CD14-positive monocyte (primary cell): Measurements from ENCODE around the gene PTPRO. TPM values are rescaled to one million over a fixed set of nuclear protein-coding genes. Genes with fewer than 3 reads are reported as not detected.
"Not testable (repeated sequence)": the region's sequence is repeated elsewhere in the genome, so short reads cannot be mapped to it uniquely, and the experiment has no call there.

Experiments
- DNase-seq, 3 donors: peaks; one replicate each; pipeline ENCODE4 v3.0.0-alpha.2; 2011 to 2022
- H2AFZ ChIP-seq: 2 replicates; pipeline ENCODE4 v1.6.0; 2012; ENCODE audit warnings: mild to moderate bottlenecking, low read depth, low read length, inconsistent platforms; ENCODE audit not compliant: insufficient read depth, poor library complexity, severe bottlenecking
- H3K27ac ChIP-seq, 2 donors: 1 replicate in 1 of 2; 2 replicates in 1 of 2; pipeline ENCODE4 v1.5.1; 2012 to 2013; ENCODE audit warnings: low read length in 2 of 2, control low read depth in 1 of 2, inconsistent platforms in 1 of 2, low read depth in 1 of 2, mild to moderate bottlenecking in 1 of 2
- H3K27me3 ChIP-seq, 2 donors: one replicate each; pipeline versions ENCODE4 v1.6.0 to v1.6.1; 2011 to 2013; ENCODE audit warnings: low read length in 2 of 2; ENCODE audit not compliant: control insufficient read depth in 2 of 2, insufficient read depth in 2 of 2
- H3K36me3 ChIP-seq, 2 donors: replicated peaks in 1 of 2; 1 replicate in 1 of 2; 2 replicates in 1 of 2; pipeline versions ENCODE4 v1.5.1 to v1.6.1; 2012 to 2013; ENCODE audit warnings: low read length in 2 of 2, control low read depth in 1 of 2, inconsistent platforms in 1 of 2, mild to moderate bottlenecking in 1 of 2; ENCODE audit not compliant: insufficient read depth in 2 of 2, control insufficient read depth in 1 of 2
- H3K4me1 ChIP-seq, 2 donors: 1 replicate in 1 of 2; 2 replicates in 1 of 2; pipeline versions ENCODE4 v1.5.1 to v1.6.1; 2012 to 2013; ENCODE audit warnings: low read length in 2 of 2, control low read depth in 1 of 2, inconsistent platforms in 1 of 2, mild to moderate bottlenecking in 1 of 2, moderate library complexity in 1 of 2; ENCODE audit not compliant: insufficient read depth in 2 of 2, control insufficient read depth in 1 of 2
- H3K4me2 ChIP-seq: replicated peaks from 2 replicates; pipeline ENCODE3; 2012; ENCODE audit warnings: low read length, moderate library complexity, mild to moderate bottlenecking; ENCODE audit not compliant: poor library complexity, severe bottlenecking; ENCODE audit errors: extremely low read depth
- H3K4me3 ChIP-seq, 3 experiments: fragments of 200-600 bp in 1 of 3; sonication (generic) in 1 of 3; replicated peaks in 1 of 3; 1 replicate in 2 of 3; 2 replicates in 1 of 3; pipeline ENCODE4 v1.5.1; 2011 to 2013; ENCODE audit warnings: low read length in 3 of 3, mild to moderate bottlenecking in 3 of 3, control low read depth in 2 of 3, low read depth in 2 of 3, inconsistent platforms in 1 of 3, moderate library complexity in 1 of 3
- H3K79me2 ChIP-seq: 2 replicates; pipeline ENCODE4 v1.6.0; 2012; ENCODE audit warnings: mild to moderate bottlenecking, control low read depth, inconsistent platforms, low read length, moderate library complexity; ENCODE audit not compliant: insufficient read depth
- H3K9ac ChIP-seq: 2 replicates; pipeline ENCODE4 v1.6.0; 2017; ENCODE audit warnings: low read length, mild to moderate bottlenecking; ENCODE audit not compliant: insufficient read depth, poor library complexity, severe bottlenecking
- H3K9me3 ChIP-seq, 2 donors: replicated peaks in 1 of 2; 1 replicate in 1 of 2; 2 replicates in 1 of 2; pipeline versions ENCODE4 v1.5.1 to v1.6.1; 2012 to 2013; ENCODE audit warnings: low read length in 2 of 2, control low read depth in 1 of 2; ENCODE audit not compliant: control insufficient read depth in 1 of 2, insufficient read depth in 1 of 2
- H4K20me1 ChIP-seq: 2 replicates; pipeline ENCODE4 v1.6.0; 2012; ENCODE audit warnings: mild to moderate bottlenecking, low read length, control low read depth, moderate library complexity; ENCODE audit not compliant: insufficient read depth
- H3K27ac Mint-ChIP-seq, 7 donors: one replicate each; pipeline ENCODE4 v1.8.0; 2020; ENCODE audit warnings: mild to moderate bottlenecking in 7 of 7, mixed read lengths in 7 of 7, moderate library complexity in 6 of 7, inconsistent platforms in 2 of 7
- H3K27me3 Mint-ChIP-seq, 3 donors: one replicate each; pipeline ENCODE4 v1.8.0; 2021 to 2022; ENCODE audit warnings: low read depth in 3 of 3, mild to moderate bottlenecking in 3 of 3, mixed read lengths in 3 of 3, moderate library complexity in 3 of 3, inconsistent platforms in 1 of 3
- H3K36me3 Mint-ChIP-seq, 2 donors: one replicate each; pipeline ENCODE4 v1.8.0; 2020; ENCODE audit warnings: mixed read lengths in 2 of 2, inconsistent platforms in 1 of 2, mild to moderate bottlenecking in 1 of 2
- H3K4me1 Mint-ChIP-seq: one replicate; pipeline ENCODE4 v1.8.0; 2020; ENCODE audit warnings: mild to moderate bottlenecking, mixed read lengths
- H3K4me3 Mint-ChIP-seq, 2 donors: one replicate each; pipeline ENCODE4 v1.8.0; 2020; ENCODE audit warnings: mild to moderate bottlenecking in 2 of 2, mixed read lengths in 2 of 2, moderate library complexity in 1 of 2
- H3K9me3 Mint-ChIP-seq, 7 donors: one replicate each; pipeline ENCODE4 v1.8.0; 2020 to 2022; ENCODE audit warnings: mixed read lengths in 7 of 7, mild to moderate bottlenecking in 6 of 7, moderate library complexity in 6 of 7, inconsistent platforms in 2 of 7
- CTCF ChIP-seq: fragments of 200-600 bp; IDR thresholded peaks from one replicate; pipeline ENCODE4 v1.8.0; 2022; ENCODE audit warnings: antibody characterized with exemption, mild to moderate bottlenecking
- WGBS: methylation state at CpG from one replicate; pipeline ENCODE4 v1.1.5; 2013; ENCODE audit warnings: missing lambda C conversion rate; ENCODE audit not compliant: insufficient coverage; 5-methylcytosine and 5-hydroxymethylcytosine counted together
- intact Hi-C, 2 donors: fragments of 100-400 bp; cut with micrococcal nuclease; formaldehyde crosslinking; loops; one replicate each; pipeline versions ENCODE4 v1.15.0 to v1.15.1; 2023
- polyA plus RNA-seq, 3 donors: library from polyadenylated mRNA; depleted of rRNA in 1 of 3; unstranded in 2 of 3; stranded (reverse) in 1 of 3; fragments of 300-500 nt in 2 of 3; fragments of >200 nt in 1 of 3; fragmentation: Illumina TruSeq in 2 of 3; gene quantifications; 1 replicate in 2 of 3; 2 replicates in 1 of 3; pipeline ENCODE4 v1.2.3, GENCODE V29; 2012 to 2021

The PTPRO gene
- polyA plus RNA-seq, 3 donors, result 3.1 to 12.0 (median 4.7) TPM

- H3K27me3 ChIP-seq, result no peaks in the 10 kb centered on the region
- intact Hi-C loops, result no loop called here
- WGBS, result 60% methylated on average over 1 of the region's 1 CpG
- H3K4me2 ChIP-seq, result no peak overlapping the region
- no peak overlapping the region for H3K9ac ChIP-seq
- no peaks in the 10 kb centered on the region for H3K79me2 ChIP-seq
- no peak overlapping the region for H2AFZ ChIP-seq
- Mint-ChIP-seq H3K9me3 (peaks cover 0 to 10% (median 2%) of the 10 kb centered on the region in 7 donors), H3K4me3 (no peak overlapping the region), H3K36me3 (no peaks in the 10 kb centered on the region), H3K27me3 (peaks cover 0 to 4% (median 0%) of the 10 kb centered on the region in 3 donors), H3K27ac (no peak overlapping the region), H3K4me1 (no peaks in the 10 kb centered on the region)
- no peak for DNase-seq
- no peaks in the 10 kb centered on the region for H3K9me3 ChIP-seq
- no peak overlapping the region for H3K4me3 ChIP-seq
- no peaks in the 10 kb centered on the region for H3K4me1 ChIP-seq
- H4K20me1 ChIP-seq, result no peaks in the 10 kb centered on the region
- H3K27ac ChIP-seq, result no peak overlapping the region
- no peaks in the 10 kb centered on the region for H3K36me3 ChIP-seq
- TF ChIP-seq CTCF, result no peak
Observed at GRCh38 chr12:15608941-15609340, 286.6 kb downstream of the PTPRO start.

- Histone ChIP-seq H3K27me3 (no peaks in the 10 kb centered on the region), H3K9me3 (peaks cover 0 to 8% of the 10 kb centered on the region in 2 donors), H3K9ac (no peak overlapping the region), H3K36me3 (no peaks in the 10 kb centered on the region), H3K79me2 (no peaks in the 10 kb centered on the region), H3K4me2 (no peak overlapping the region), H2AFZ (no peak overlapping the region), H3K4me1 (no peaks in the 10 kb centered on the region), H4K20me1 (no peaks in the 10 kb centered on the region), H3K4me3 (no peak overlapping the region), H3K27ac (no peak overlapping the region)
- H3K9me3 Mint-ChIP-seq, result peaks cover 3 to 20% (median 12%) of the 10 kb centered on the region in 7 donors
- TF ChIP-seq CTCF, result no peak
- no peak for DNase-seq
- intact Hi-C loops, result no loop called here
- WGBS, result no CpG with 5 or more reads among the region's 1 CpG
- no peak overlapping the region for H3K4me3 Mint-ChIP-seq
- H3K27ac Mint-ChIP-seq, result no peak overlapping the region
- no peaks in the 10 kb centered on the region for H3K36me3 Mint-ChIP-seq
- H3K4me1 Mint-ChIP-seq, result no peaks in the 10 kb centered on the region
- H3K27me3 Mint-ChIP-seq, result peaks cover 0 to 3% (median 0%) of the 10 kb centered on the region in 3 donors
Observed at GRCh38 chr12:15613981-15614380, 291.7 kb downstream of the PTPRO start.

- H3K4me3 Mint-ChIP-seq, H3K27me3 ChIP-seq, H3K27ac ChIP-seq, H3K36me3 Mint-ChIP-seq, H3K4me1 ChIP-seq, H3K79me2 ChIP-seq, H3K9me3 ChIP-seq, H3K27ac Mint-ChIP-seq, H3K4me3 ChIP-seq, H3K36me3 ChIP-seq, H3K4me1 Mint-ChIP-seq, intact Hi-C loops, H3K4me2 ChIP-seq, H3K27me3 Mint-ChIP-seq, H4K20me1 ChIP-seq, DNase-seq, H2AFZ ChIP-seq, H3K9ac ChIP-seq: not testable (repeated sequence)
- WGBS, result 100% methylated on average over 2 of the region's 8 CpGs
- peaks cover 3 to 20% (median 12%) of the 10 kb centered on the region in 7 donors for H3K9me3 Mint-ChIP-seq
Observed at GRCh38 chr12:15616495-15616894, 294.2 kb downstream of the PTPRO start.
